ENCODE data around the gene MXRA8. TPM values are rescaled to one million over a fixed set of nuclear protein-coding genes. Genes with fewer than 3 reads are reported as not detected.

MXRA8 gene
- total and polyA plus RNA-seq, 2 donors (not counting 3 experiments of a cell fraction or from before 2014, with no cell fraction given), result 0.82 to 1.9 TPM

GRCh38 chr1:1390675-1391074, 32.3 kb upstream of the MXRA8 start:
- Histone ChIP-seq H2AFZ (ENCODE audit: low read depth, low read length) (no peak overlapping the region), H3K9me1 (replicated peaks; ENCODE audit: control insufficient read depth, extremely low read depth, insufficient read depth, low read length) (no peaks in the 10 kb centered on the region), H3K27me3 (ENCODE audit: control insufficient read depth in 2 of 2, insufficient read depth in 2 of 2, low read length in 2 of 2) (no peaks in the 10 kb centered on the region), H3K79me2 (ENCODE audit: control insufficient read depth, insufficient read depth, low read length) (peaks cover 21% of the 10 kb centered on the region), H3K27ac (ENCODE audit: insufficient read depth, low read depth, low read length) (no peak overlapping the region), H4K20me1 (replicated peaks; ENCODE audit: control insufficient read depth, extremely low read depth, insufficient read depth, low read length) (no peaks in the 10 kb centered on the region), H3K4me1 (ENCODE audit: control insufficient read depth, extremely low read depth, insufficient read depth, low read length) (no peaks in the 10 kb centered on the region), H3K9ac (replicated peaks; ENCODE audit: extremely low read depth, insufficient read depth, low read length) (no peak overlapping the region), H3K4me3 (replicated peaks in 1 of 3; ENCODE audit: insufficient read depth in 1 of 3, low read depth in 1 of 3, low read length in 3 of 3) (no peak overlapping the region), H3K4me2 (ENCODE audit: insufficient read depth, low read length) (no peak overlapping the region), H3K36me3 (ENCODE audit: control insufficient read depth in 2 of 2, extremely low read depth in 1 of 2, insufficient read depth in 2 of 2, low read length in 2 of 2) (peaks cover 47 to 64% of the 10 kb centered on the region in 2 experiments), H3K9me3 (replicated peaks; ENCODE audit: control insufficient read depth, insufficient read depth, low read length) (no peaks in the 10 kb centered on the region)
- no peak for DNase-seq (ENCODE audit: low read depth, low spot score)
- TF ChIP-seq MYC (IDR thresholded peaks at IDR 0.05; ENCODE audit: low read depth, low read length) (no peak), EZH2 (IDR thresholded peaks at IDR 0.05; ENCODE audit: borderline replicate concordance, low read depth, low read length, severe bottlenecking) (no peak), GATA2 (IDR thresholded peaks at IDR 0.05; ENCODE audit: insufficient read depth, insufficient read length, low read depth, low read length) (no peak), CTCF (IDR thresholded peaks at IDR 0.05; ENCODE audit: extremely low read depth in 1 of 2, insufficient read depth in 1 of 2, low read depth in 1 of 2, low read length in 2 of 2) (no peak), FOS (IDR thresholded peaks at IDR 0.05; ENCODE audit: borderline replicate concordance, insufficient read depth, low read length) (no peak), MAX (IDR thresholded peaks at IDR 0.05; ENCODE audit: insufficient read depth, insufficient read length) (no peak), JUN (IDR thresholded peaks at IDR 0.05; ENCODE audit: borderline replicate concordance, insufficient read depth, insufficient read length, low read depth) (no peak), POLR2AphosphoS5 (IDR thresholded peaks at IDR 0.05; ENCODE audit: insufficient read depth, low read depth, low read length) (no peak), POLR2A (IDR thresholded peaks at IDR 0.05; ENCODE audit: low read depth, low read length) (no peak)
- CTCF ChIA-PET, result interaction anchor here (1.4 kb wide), 1 partner anchor 50 kb away, joined by 3 read pairs; no protein-coding TSS in a partner anchor
- dilution Hi-C loops (cut with MboI; ENCODE audit: extremely low pct_ligation_motif_present, low sequenced_read_pairs) (no loop called here), intact Hi-C loops (cut with micrococcal nuclease) (no loop called here)
- no TSS peak for BruUV-seq (replicated peaks)
- POLR2A ChIA-PET, result interaction anchor here (0.6 kb wide), 1 partner anchor 13 kb away, joined by 5 read pairs; no protein-coding TSS in a partner anchor
- no peak for FAIRE-seq

Data from endothelial cell of umbilical vein (primary cell).